ES-I3 (cell line): ENCODE data around the gene MIPEP.

ENCODE experiments used
- H3K36me3 ChIP-seq: 2 replicates; pipeline ENCODE4 v1.6.1; 2013; ENCODE audit warnings: mild to moderate bottlenecking, low read length, control low read depth, moderate library complexity; ENCODE audit not compliant: insufficient read depth
- H3K4me1 ChIP-seq: 2 replicates; pipeline ENCODE4 v1.6.1; 2013; ENCODE audit warnings: mild to moderate bottlenecking, control low read depth, low read length; ENCODE audit not compliant: insufficient read depth
- H3K9ac ChIP-seq: 2 replicates; pipeline ENCODE4 v1.6.1; 2013; ENCODE audit warnings: low read depth, mild to moderate bottlenecking, low read length, moderate library complexity
- H3K9me3 ChIP-seq: 2 replicates; pipeline ENCODE4 v1.6.1; 2013; ENCODE audit warnings: mild to moderate bottlenecking, low read length, moderate library complexity; ENCODE audit not compliant: control insufficient read depth, insufficient read depth

MIPEP gene

DNA sequence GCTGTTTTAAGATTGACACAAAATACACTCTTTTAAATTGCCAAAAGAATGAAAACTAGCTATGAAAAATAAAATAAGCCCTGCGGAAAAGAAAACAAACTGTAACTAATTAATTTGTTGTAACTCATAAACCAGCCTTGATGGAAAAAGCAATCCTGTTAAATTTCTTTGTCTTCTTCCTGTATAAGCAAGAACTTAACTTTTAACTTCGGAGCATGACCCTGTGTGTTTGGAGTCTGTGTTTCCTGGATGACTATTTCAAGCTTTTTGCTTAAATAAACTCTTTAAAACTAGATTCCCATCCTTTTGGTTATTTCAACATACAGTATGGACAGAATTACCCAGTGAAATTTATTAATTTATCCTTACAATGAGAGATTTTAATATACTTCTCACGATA is 196.4 kb downstream of the MIPEP start:
- H3K36me3 ChIP-seq = no peaks in the 10 kb centered on the region
- H3K4me1 ChIP-seq = peaks cover 12% of the 10 kb centered on the region
- no peak overlapping the region for H3K9ac ChIP-seq
- no peaks in the 10 kb centered on the region for H3K9me3 ChIP-seq

DNA sequence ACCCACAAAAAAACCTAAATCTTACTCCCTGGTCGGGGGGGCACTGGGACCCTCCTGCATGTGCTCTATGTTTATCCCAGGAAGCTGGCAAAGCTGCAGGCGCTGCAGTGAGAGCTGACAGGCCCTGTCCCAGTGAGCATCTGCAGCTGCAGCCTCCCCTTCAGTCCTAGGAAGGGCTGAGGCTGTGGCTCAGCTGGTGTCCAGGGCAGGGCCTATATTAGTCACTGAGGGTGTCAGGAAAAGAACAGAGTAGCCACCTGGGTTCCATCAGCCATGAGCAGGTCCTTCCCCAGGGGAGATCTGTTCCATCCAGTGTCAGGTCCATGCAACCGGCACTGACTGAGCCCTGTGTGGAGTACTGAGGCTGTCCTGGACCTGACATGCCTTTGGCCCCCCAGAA is 198.5 kb downstream of the MIPEP start:
- Histone ChIP-seq H3K36me3 (no peaks in the 10 kb centered on the region), H3K4me1 (no peaks in the 10 kb centered on the region), H3K9me3 (no peaks in the 10 kb centered on the region), H3K9ac (no peak overlapping the region)

DNA sequence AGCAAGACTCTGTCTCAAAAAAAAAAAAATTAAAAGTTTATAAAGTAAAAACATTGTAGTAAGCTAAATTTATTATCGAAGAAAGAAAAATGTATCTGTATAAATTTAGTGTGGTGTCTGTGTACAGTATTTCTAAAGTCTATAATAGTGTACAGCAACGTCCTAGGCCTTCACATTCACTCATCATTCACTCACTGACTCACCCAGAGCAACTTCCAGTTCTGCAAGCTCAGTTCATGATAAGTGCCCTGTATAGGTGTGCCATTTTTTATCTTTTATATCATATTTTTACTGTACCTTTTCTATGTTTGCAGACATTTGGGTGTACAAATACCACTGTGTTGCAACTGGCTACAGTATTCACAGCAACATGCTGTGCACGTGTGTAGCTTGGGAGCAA is 200.9 kb downstream of the MIPEP start:
- Histone ChIP-seq H3K9me3 (no peaks in the 10 kb centered on the region; the same call in 1 of the 2 replicates), H3K9ac (no peak overlapping the region), H3K36me3 (no peaks in the 10 kb centered on the region), H3K4me1 (no peaks in the 10 kb centered on the region)

DNA sequence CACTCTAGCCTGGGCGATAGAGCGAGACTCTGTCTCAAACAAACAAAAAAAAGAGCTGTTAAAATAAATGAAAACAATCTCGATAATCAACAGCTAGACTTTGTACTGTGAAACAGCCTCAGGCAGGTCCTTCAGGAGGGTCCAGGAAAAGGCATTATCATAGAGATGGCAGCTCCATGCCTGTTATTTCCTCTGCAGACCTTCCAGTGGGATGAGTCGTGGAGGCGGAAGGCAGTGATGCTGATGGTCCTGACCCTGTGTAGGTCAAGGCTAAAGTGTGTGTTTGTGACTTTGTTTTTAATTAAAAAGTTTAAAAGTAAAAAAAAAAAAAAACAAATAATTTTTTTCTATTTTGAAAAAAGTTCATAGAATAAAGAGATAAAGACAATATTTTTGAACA is 201.6 kb downstream of the MIPEP start:
- H3K9ac ChIP-seq = no peak overlapping the region
- no peaks in the 10 kb centered on the region for H3K36me3 ChIP-seq
- no peaks in the 10 kb centered on the region; the same call in 1 of the 2 replicates for H3K9me3 ChIP-seq
- H3K4me1 ChIP-seq = no peaks in the 10 kb centered on the region

DNA sequence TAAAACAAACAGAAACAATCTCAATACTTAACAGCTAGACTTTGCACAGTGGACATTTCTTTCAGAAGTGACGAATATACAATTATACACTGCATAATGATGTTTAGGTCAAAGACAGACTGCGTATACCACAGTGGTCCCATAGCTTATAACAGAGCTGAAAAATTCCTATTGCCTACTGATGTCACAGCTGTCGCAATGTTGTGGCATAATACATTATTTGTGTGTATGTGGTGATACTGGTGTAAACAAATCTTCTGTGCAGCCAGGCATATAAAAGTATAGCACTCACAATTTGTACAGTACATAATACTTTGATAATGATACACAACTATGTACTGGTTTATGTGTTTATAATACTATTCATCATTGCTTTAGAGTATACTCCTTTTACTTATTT is 202.3 kb downstream of the MIPEP start:
- no peaks in the 10 kb centered on the region for H3K36me3 ChIP-seq
- H3K9ac ChIP-seq = no peak overlapping the region
- no peaks in the 10 kb centered on the region for H3K4me1 ChIP-seq
- no peaks in the 10 kb centered on the region; the same call in 1 of the 2 replicates for H3K9me3 ChIP-seq

DNA sequence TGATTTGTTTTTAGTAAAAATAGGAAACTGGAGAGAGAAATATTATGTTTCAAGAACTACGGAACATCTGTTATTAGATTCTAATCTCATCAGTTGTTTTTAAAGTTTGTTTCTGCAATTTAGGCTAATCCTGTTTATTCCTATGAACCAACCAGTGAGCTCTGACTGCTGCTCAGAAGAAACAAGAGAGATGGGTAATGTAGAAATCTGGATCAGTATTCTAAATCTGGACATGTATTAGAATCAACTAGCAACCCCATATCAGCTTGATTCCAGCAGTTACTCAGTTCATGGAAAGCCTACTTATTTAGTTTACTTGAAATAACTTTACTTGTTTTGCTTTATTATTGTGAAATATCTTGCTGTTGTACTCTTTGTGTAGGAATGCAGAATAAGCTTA is 203.8 kb downstream of the MIPEP start:
- Histone ChIP-seq H3K4me1 (peaks cover 5% of the 10 kb centered on the region; the same call in 1 of the 2 replicates), H3K9ac (no peak overlapping the region), H3K9me3 (no peaks in the 10 kb centered on the region; the same call in 1 of the 2 replicates), H3K36me3 (no peaks in the 10 kb centered on the region)

DNA sequence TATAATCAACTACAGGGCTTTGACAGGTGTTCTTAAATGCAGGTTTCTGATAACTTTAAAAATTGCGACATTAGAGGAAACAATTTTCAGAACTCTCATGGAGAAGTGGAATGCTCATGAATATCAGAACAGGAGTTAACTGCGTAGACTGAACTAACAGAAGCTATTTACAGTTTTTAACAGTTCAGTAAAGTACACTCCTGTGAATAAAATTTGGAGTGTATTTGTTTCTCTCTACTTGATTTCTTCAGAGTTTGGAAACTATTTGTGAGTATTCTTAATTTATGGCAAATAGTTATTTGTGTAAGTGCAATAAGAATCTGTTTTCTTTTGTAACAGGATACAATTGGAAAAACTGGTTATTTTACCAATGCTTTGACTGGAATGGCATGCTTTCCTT is 204.6 kb downstream of the MIPEP start:
- H3K9me3 ChIP-seq = no peaks in the 10 kb centered on the region; the same call in 1 of the 2 replicates
- no peak overlapping the region for H3K9ac ChIP-seq
- H3K36me3 ChIP-seq = no peaks in the 10 kb centered on the region
- peaks cover 5% of the 10 kb centered on the region; the same call in 1 of the 2 replicates for H3K4me1 ChIP-seq

DNA sequence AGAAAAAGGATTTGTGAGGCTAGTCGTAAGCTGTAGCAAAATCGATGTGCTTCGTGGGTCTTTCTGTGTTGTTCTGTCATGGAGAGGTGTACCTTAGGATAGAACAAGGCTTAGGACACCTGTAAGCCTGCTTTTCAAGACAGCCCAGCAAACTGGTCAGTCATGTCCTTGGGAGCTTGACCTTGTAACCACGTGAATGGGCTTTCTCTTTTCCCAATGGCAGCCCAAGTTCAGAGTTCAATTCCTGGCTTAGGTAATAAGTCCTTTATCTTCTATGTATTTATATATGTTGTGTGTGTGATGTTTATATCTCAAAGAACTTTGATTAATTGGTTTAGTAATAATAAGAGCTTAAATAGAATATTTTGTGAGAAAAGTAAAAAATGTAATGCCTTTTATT is 206.1 kb downstream of the MIPEP start:
- H3K4me1 ChIP-seq = peaks cover 5% of the 10 kb centered on the region; the same call in 1 of the 2 replicates
- no peak overlapping the region for H3K9ac ChIP-seq
- H3K9me3 ChIP-seq = peaks cover 6% of the 10 kb centered on the region; the same call in 1 of the 2 replicates
- no peaks in the 10 kb centered on the region for H3K36me3 ChIP-seq

DNA sequence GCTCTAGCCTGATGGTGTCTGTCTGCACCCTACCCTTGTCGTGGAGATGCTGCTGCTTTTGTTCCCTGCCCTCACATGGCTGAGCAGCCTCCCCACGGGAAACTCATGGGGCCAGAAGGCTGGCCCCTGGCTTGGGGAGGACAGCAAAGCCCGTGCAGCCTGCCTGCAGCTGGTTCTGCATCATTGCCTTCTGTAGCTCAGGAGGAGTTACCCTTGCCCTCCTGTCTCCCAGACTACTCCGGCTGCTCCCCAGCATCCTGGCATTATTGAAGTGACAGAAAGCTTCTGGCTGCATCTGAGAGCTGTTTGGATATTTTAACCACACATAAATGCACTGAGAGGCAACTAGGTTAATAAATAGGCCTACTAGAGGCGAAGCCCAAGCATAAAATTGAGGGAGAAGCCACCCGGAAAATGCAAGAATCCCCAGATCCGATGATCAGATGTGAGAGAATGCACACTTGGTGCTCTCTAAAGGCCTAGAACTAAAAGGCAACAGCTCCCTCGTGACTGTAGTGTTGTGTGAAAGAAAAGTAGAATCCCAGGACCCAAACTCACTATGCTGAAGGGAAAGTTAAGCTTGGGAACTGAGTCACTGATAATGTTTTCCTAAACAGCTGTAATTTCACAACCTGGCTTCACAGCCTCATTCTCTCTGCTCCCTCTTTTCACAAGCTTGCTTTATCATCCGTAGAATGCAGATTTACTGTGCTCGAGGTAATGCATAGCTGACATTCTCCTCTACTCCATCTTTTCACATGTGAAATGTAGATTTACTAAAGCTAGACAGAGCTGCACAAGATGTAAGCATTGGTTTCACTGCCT is 208.1 kb downstream of the MIPEP start:
- Histone ChIP-seq H3K9me3 (peaks cover 6% of the 10 kb centered on the region; the same call in 1 of the 2 replicates), H3K4me1 (peaks cover 5% of the 10 kb centered on the region; the same call in 1 of the 2 replicates), H3K36me3 (no peaks in the 10 kb centered on the region), H3K9ac (no peak overlapping the region)
